Esophagus squamous epithelium (tissue), 4 donors: Measurements from ENCODE around the gene PREX1.

Experiments
- POLR2A ChIP-seq, 4 donors: fragments of 450-650 bp; IDR thresholded peaks; one replicate each; pipeline ENCODE4 v1.6.1; 2017; ENCODE audit warnings: antibody characterized with exemption in 4 of 4, mild to moderate bottlenecking in 4 of 4, moderate library complexity in 3 of 4
- TF ChIP-seq, protein P1 (sequence below), 6 experiments: fragments of 450-650 bp in 4 of 6; fragments of 200-600 bp in 2 of 6; sonication (generic) in 2 of 6; IDR thresholded peaks; one replicate each; pipeline ENCODE4 v1.5.1; 2016 to 2019; ENCODE audit warnings: antibody characterized with exemption in 6 of 6, mild to moderate bottlenecking in 4 of 6, moderate library complexity in 4 of 6

DNA sequence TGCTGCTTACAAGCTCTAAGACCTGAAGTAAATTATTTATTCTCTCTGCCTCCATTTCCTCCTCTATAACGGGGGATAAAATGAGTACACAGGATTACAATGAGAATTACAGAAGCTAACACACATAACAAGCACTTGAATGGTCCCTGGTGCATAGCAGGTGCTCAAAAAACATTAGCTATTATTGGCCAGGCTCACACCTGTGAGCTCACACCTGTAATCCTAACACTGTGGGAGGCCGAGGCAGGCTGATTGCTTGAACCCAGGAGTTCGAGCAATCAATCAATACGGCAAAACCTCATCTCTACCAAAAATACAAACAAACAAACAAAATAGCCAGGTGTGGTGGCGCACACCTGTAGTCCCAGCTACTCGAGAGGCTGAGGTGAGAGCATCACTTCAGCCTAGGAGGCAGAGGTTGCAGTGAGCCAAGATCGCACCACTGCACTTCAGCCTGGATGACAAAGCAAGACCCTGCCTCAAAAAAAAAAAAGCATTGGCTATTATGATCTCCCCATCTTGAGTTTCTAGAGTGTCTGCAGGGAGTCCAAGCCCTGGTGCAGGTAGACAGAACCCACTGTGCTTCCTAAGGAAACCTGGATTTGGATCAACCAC, 68.1 kb downstream of the PREX1 start:
- no peak for TF ChIP-seq POLR2A (IDR thresholded peaks at IDR 0.05)
- TF ChIP-seq, protein P1, sequence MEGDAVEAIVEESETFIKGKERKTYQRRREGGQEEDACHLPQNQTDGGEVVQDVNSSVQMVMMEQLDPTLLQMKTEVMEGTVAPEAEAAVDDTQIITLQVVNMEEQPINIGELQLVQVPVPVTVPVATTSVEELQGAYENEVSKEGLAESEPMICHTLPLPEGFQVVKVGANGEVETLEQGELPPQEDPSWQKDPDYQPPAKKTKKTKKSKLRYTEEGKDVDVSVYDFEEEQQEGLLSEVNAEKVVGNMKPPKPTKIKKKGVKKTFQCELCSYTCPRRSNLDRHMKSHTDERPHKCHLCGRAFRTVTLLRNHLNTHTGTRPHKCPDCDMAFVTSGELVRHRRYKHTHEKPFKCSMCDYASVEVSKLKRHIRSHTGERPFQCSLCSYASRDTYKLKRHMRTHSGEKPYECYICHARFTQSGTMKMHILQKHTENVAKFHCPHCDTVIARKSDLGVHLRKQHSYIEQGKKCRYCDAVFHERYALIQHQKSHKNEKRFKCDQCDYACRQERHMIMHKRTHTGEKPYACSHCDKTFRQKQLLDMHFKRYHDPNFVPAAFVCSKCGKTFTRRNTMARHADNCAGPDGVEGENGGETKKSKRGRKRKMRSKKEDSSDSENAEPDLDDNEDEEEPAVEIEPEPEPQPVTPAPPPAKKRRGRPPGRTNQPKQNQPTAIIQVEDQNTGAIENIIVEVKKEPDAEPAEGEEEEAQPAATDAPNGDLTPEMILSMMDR (IDR thresholded peaks at IDR 0.05), result no peak
